GM23248 (cell line): ENCODE measurements around the gene APMAP. TPM values are rescaled to one million over a fixed set of nuclear protein-coding genes. Genes with fewer than 3 reads are reported as not detected.

Source experiments
- DNase-seq: peaks from one replicate; pipeline ENCODE4 v3.0.0-alpha.2; 2015
- H2AFZ ChIP-seq: fragments of 200-600 bp; sonication (generic); 2 replicates; pipeline ENCODE4 v1.6.1; 2016; ENCODE audit warnings: antibody characterized with exemption
- H3F3A ChIP-seq: fragments of 200-600 bp; sonication (generic); 2 replicates; pipeline ENCODE4 v1.6.1; 2016; ENCODE audit warnings: mild to moderate bottlenecking, antibody characterized with exemption, mixed run types; ENCODE audit not compliant: insufficient read depth
- H3K27ac ChIP-seq: fragments of 200-600 bp; sonication (generic); 2 replicates; pipeline ENCODE4 v1.5.1; 2016; ENCODE audit warnings: mild to moderate bottlenecking
- H3K27me3 ChIP-seq: fragments of 200-600 bp; sonication (generic); replicated peaks from 2 replicates; pipeline ENCODE4 v1.6.1; 2016; ENCODE audit warnings: mild to moderate bottlenecking; ENCODE audit not compliant: insufficient read depth
- H3K36me3 ChIP-seq: fragments of 200-600 bp; sonication (generic); 2 replicates; pipeline ENCODE4 v1.6.1; 2016; ENCODE audit warnings: low read depth, mild to moderate bottlenecking
- H3K4me1 ChIP-seq: fragments of 200-600 bp; sonication (generic); 2 replicates; pipeline ENCODE4 v1.6.1; 2016; ENCODE audit warnings: mild to moderate bottlenecking; ENCODE audit not compliant: insufficient read depth
- H3K4me2 ChIP-seq: fragments of 200-600 bp; sonication (generic); one replicate; pipeline ENCODE4 v1.6.1; 2016; ENCODE audit warnings: mild to moderate bottlenecking; ENCODE audit not compliant: unreplicated experiment
- H3K4me3 ChIP-seq: fragments of 200-600 bp; sonication (generic); 2 replicates; pipeline ENCODE4 v1.5.1; 2016; ENCODE audit warnings: mild to moderate bottlenecking
- H3K79me2 ChIP-seq: fragments of 200-600 bp; sonication (generic); 2 replicates; pipeline ENCODE4 v1.6.1; 2016; ENCODE audit warnings: mild to moderate bottlenecking; ENCODE audit not compliant: insufficient read depth
- H3K9ac ChIP-seq: fragments of 200-600 bp; sonication (generic); 2 replicates; pipeline ENCODE4 v1.6.1; 2016; ENCODE audit warnings: mild to moderate bottlenecking
- H3K9me2 ChIP-seq: fragments of 200-600 bp; sonication (generic); 2 replicates; pipeline ENCODE4 v1.6.1; 2016; ENCODE audit warnings: mixed run types, mild to moderate bottlenecking, moderate library complexity; ENCODE audit not compliant: insufficient read depth
- H3K9me3 ChIP-seq: fragments of 200-600 bp; sonication (generic); one replicate; pipeline ENCODE4 v1.6.1; 2017; ENCODE audit warnings: low read depth
- H4K20me1 ChIP-seq: fragments of 200-600 bp; sonication (generic); 2 replicates; pipeline ENCODE4 v1.6.0; 2016; ENCODE audit not compliant: insufficient read depth
- EZH2 ChIP-seq: fragments of 200-600 bp; sonication (generic); IDR thresholded peaks from 2 replicates; pipeline ENCODE4 v1.6.1; 2018; ENCODE audit warnings: antibody characterized with exemption, mild to moderate bottlenecking; ENCODE audit not compliant: insufficient read depth, poor library complexity, severe bottlenecking
- EZH2phosphoT487 ChIP-seq: fragments of 200-600 bp; sonication (generic); IDR thresholded peaks from 2 replicates; pipeline ENCODE4 v1.6.1; 2018; ENCODE audit warnings: antibody characterized with exemption, moderate library complexity, mild to moderate bottlenecking, low read depth; ENCODE audit not compliant: insufficient read depth
- WGBS, 2 experiments: methylation state at CpG; one replicate each; pipeline ENCODE4 v1.1.6; 2015 to 2017; ENCODE audit warnings: low lambda C conversion rate in 2 of 2, low coverage in 1 of 2; ENCODE audit errors: missing lambda C conversion rate in 2 of 2; 5-methylcytosine and 5-hydroxymethylcytosine counted together
- in situ Hi-C: fragments of 300-500 bp; cut with MboI; formaldehyde crosslinking; loops from 2 replicates; pipeline ENCODE4 v1.15.0; 2020
- polyA plus RNA-seq: library from polyadenylated mRNA; unstranded; fragments of >200 nt; fragmentation: Nextera tagmentation; extraction: Ambion mirVana; gene quantifications from 2 replicates; pipeline ENCODE4 v1.2.1, GENCODE V29; 2016
- total RNA-seq: library from RNA; depleted of rRNA; stranded (reverse); fragments of >200 nt; shearing (Covaris generic); gene quantifications from 2 replicates; pipeline ENCODE4 v1.2.3, GENCODE V29; 2014

Gene APMAP
- total and polyA plus RNA-seq, 2 experiments from 2014 or later: 109 to 123 TPM

GRCh38 chr20:24957326-24958016 is 35.1 kb downstream of the APMAP start:
- H3K4me2 ChIP-seq: no peak overlapping the region
- H3K27me3 ChIP-seq: no peaks in the 10 kb centered on the region
- no peak for DNase-seq
- in situ Hi-C loops: no loop called here
- no peaks in the 10 kb centered on the region for H3K9me2 ChIP-seq
- WGBS, 2 experiments: 94% methylated on average over 18 of the region's 18 CpGs
- H3K4me3 ChIP-seq: no peak overlapping the region
- H3K79me2 ChIP-seq: no peaks in the 10 kb centered on the region
- H3F3A ChIP-seq: no peaks in the 10 kb centered on the region
- H4K20me1 ChIP-seq: no peaks in the 10 kb centered on the region
- no peak overlapping the region for H2AFZ ChIP-seq
- no peaks in the 10 kb centered on the region for H3K9me3 ChIP-seq
- no peak overlapping the region for H3K27ac ChIP-seq
- no peaks in the 10 kb centered on the region for H3K36me3 ChIP-seq
- no peaks in the 10 kb centered on the region for H3K4me1 ChIP-seq
- H3K9ac ChIP-seq: no peak overlapping the region
- no peak for TF ChIP-seq EZH2phosphoT487
- no peak for TF ChIP-seq EZH2

GRCh38 chr20:24956001-24956841 is 36.3 kb downstream of the APMAP start:
- Histone ChIP-seq H4K20me1 (no peaks in the 10 kb centered on the region), H3F3A (no peaks in the 10 kb centered on the region), H3K4me3 (no peak overlapping the region), H3K4me1 (no peaks in the 10 kb centered on the region), H3K79me2 (no peaks in the 10 kb centered on the region), H3K4me2 (no peak overlapping the region), H3K36me3 (no peaks in the 10 kb centered on the region), H3K9ac (no peak overlapping the region), H3K9me3 (no peaks in the 10 kb centered on the region), H3K27ac (no peak overlapping the region), H3K9me2 (no peaks in the 10 kb centered on the region), H3K27me3 (no peaks in the 10 kb centered on the region), H2AFZ (no peak overlapping the region)
- no peak for DNase-seq
- in situ Hi-C loops: no loop called here
- TF ChIP-seq EZH2: no peak
- TF ChIP-seq EZH2phosphoT487: no peak
- WGBS, 2 experiments: 94 to 95% methylated on average over 22 of the region's 22 CpGs

GRCh38 chr20:24955045-24955444 is 37.5 kb downstream of the APMAP start:
- no peaks in the 10 kb centered on the region for H4K20me1 ChIP-seq
- H3K4me1 ChIP-seq: no peaks in the 10 kb centered on the region
- H3K9me3 ChIP-seq: no peaks in the 10 kb centered on the region
- H3K9ac ChIP-seq: no peak overlapping the region
- no peak overlapping the region for H3K4me3 ChIP-seq
- TF ChIP-seq EZH2 (no peak), EZH2phosphoT487 (no peak)
- H3K4me2 ChIP-seq: no peak overlapping the region
- H3K36me3 ChIP-seq: no peaks in the 10 kb centered on the region
- H3F3A ChIP-seq: no peaks in the 10 kb centered on the region
- H2AFZ ChIP-seq: no peak overlapping the region
- WGBS, 2 experiments: 63 to 67% methylated on average over 3 of the region's 3 CpGs
- no peak for DNase-seq
- in situ Hi-C loops: no loop called here
- H3K79me2 ChIP-seq: no peaks in the 10 kb centered on the region
- H3K27ac ChIP-seq: no peak overlapping the region
- no peaks in the 10 kb centered on the region for H3K9me2 ChIP-seq
- H3K27me3 ChIP-seq: no peaks in the 10 kb centered on the region

GRCh38 chr20:24954566-24954965 is 38.0 kb downstream of the APMAP start:
- H3K36me3 ChIP-seq: no peaks in the 10 kb centered on the region
- H3K9me3 ChIP-seq: no peaks in the 10 kb centered on the region
- no peaks in the 10 kb centered on the region for H3K27me3 ChIP-seq
- no peaks in the 10 kb centered on the region for H3F3A ChIP-seq
- in situ Hi-C loops: no loop called here
- TF ChIP-seq EZH2phosphoT487 (no peak), EZH2 (no peak)
- DNase-seq: no peak
- 97 to 99% methylated on average over 2 of the region's 2 CpGs for WGBS, 2 experiments
- H3K27ac ChIP-seq: no peak overlapping the region
- H3K4me2 ChIP-seq: no peak overlapping the region
- no peaks in the 10 kb centered on the region for H3K79me2 ChIP-seq
- H4K20me1 ChIP-seq: no peaks in the 10 kb centered on the region
- H3K9ac ChIP-seq: no peak overlapping the region
- no peak overlapping the region for H2AFZ ChIP-seq
- no peaks in the 10 kb centered on the region for H3K9me2 ChIP-seq
- no peaks in the 10 kb centered on the region for H3K4me1 ChIP-seq
- H3K4me3 ChIP-seq: no peak overlapping the region
